HEK293 (cell line): Measurements from ENCODE around the gene ZSCAN5B.
"Not testable (repeated sequence)": the region's sequence is repeated elsewhere in the genome, so short reads cannot be mapped to it uniquely, and the experiment has no call there.

Source experiments
- CTCF ChIA-PET: fragments of 350-600 bp; formaldehyde crosslinking; extraction: SDS; loops from one replicate; lab custom pipeline; 2021; ENCODE audit warnings: antibody characterized with exemption; lab: Yijun Ruan, JAX
- POLR2A ChIA-PET: fragments of 300-600 bp; formaldehyde crosslinking; extraction: SDS; loops from one replicate; lab custom pipeline; 2020; ENCODE audit warnings: antibody characterized with exemption, inconsistent platforms; lab: Yijun Ruan, JAX
- H3K27ac ChIP-seq: fragments of 200-500 bp; sonication (Bioruptor generic); 2 replicates; pipeline ENCODE4 v1.5.1; 2014; ENCODE audit warnings: low read depth, low read length, control low read depth, inconsistent platforms; ENCODE audit errors: extremely low read depth
- H3K36me3 ChIP-seq, 2 experiments: fragments of 200-500 bp in 1 of 2; sonication (Bioruptor generic) in 1 of 2; 1 replicate in 1 of 2; 2 replicates in 1 of 2; pipeline ENCODE4 v1.5.1; 2014 to 2017; ENCODE audit warnings: inconsistent platforms in 2 of 2, low read length in 2 of 2; ENCODE audit not compliant: control insufficient read depth in 2 of 2, insufficient read depth in 1 of 2
- H3K4me1 ChIP-seq: fragments of 200-500 bp; sonication (Bioruptor generic); 2 replicates; pipeline ENCODE4 v1.5.1; 2014; ENCODE audit warnings: mild to moderate bottlenecking, low read length, inconsistent platforms; ENCODE audit not compliant: control insufficient read depth, insufficient read depth
- H3K4me3 ChIP-seq: 2 replicates; pipeline ENCODE4 v1.5.1; 2011; ENCODE audit warnings: low read depth, mild to moderate bottlenecking, control low read depth, low read length, moderate library complexity
- H3K9me3 ChIP-seq: fragments of 200-500 bp; sonication (Bioruptor generic); 2 replicates; pipeline ENCODE4 v1.5.1; 2014; ENCODE audit warnings: low read depth, low read length, inconsistent platforms; ENCODE audit not compliant: control insufficient read depth, insufficient read depth
- KLF10 ChIP-seq: fragments of 450-650 bp; IDR thresholded peaks from 2 replicates; pipeline ENCODE4 v1.5.1; 2018; ENCODE audit warnings: missing biosample characterization, mild to moderate bottlenecking, missing genetic modification characterization
- MZF1 ChIP-seq: fragments of 450-650 bp; formaldehyde crosslinking; IDR thresholded peaks from 2 replicates; pipeline ENCODE4 v1.5.1; 2017; ENCODE audit warnings: missing biosample characterization, missing genetic modification characterization, borderline replicate concordance
- ZNF10 ChIP-seq: fragments of 450-650 bp; formaldehyde crosslinking; IDR thresholded peaks from 2 replicates; pipeline ENCODE4 v1.5.1; 2017; ENCODE audit warnings: missing biosample characterization, missing genetic modification characterization
- ZNF350 ChIP-seq: fragments of 450-650 bp; formaldehyde crosslinking; IDR thresholded peaks from 2 replicates; pipeline ENCODE4 v1.5.0; 2017; ENCODE audit warnings: missing biosample characterization, mild to moderate bottlenecking, missing genetic modification characterization
- ZNF623 ChIP-seq: fragments of 450-650 bp; formaldehyde crosslinking; IDR thresholded peaks from 2 replicates; pipeline ENCODE4 v1.5.1; 2016; ENCODE audit warnings: missing biosample characterization, missing genetic modification characterization
- ZNF670 ChIP-seq: fragments of 450-650 bp; formaldehyde crosslinking; IDR thresholded peaks from 2 replicates; pipeline ENCODE4 v1.5.1; 2016; ENCODE audit warnings: missing biosample characterization, missing genetic modification characterization, low read depth
- ZSCAN16 ChIP-seq: fragments of 450-650 bp; formaldehyde crosslinking; IDR thresholded peaks from 2 replicates; pipeline ENCODE4 v1.5.1; 2016; ENCODE audit warnings: missing biosample characterization, missing genetic modification characterization
- TF ChIP-seq, protein P1 (sequence below): fragments of 450-650 bp; formaldehyde crosslinking; conservative IDR thresholded peaks from 2 replicates; pipeline ENCODE4 v1.5.1; 2016; ENCODE audit warnings: low read depth, missing biosample characterization, missing genetic modification characterization
- TF ChIP-seq, protein P2 (sequence below): sonication (generic); formaldehyde crosslinking; IDR thresholded peaks from 2 replicates; pipeline ENCODE4 v1.8.1; 2022; ENCODE audit warnings: mild to moderate bottlenecking, moderate library complexity, missing genetic modification reagents
- TF ChIP-seq, protein P3 (sequence below): fragments of 450-650 bp; formaldehyde crosslinking; IDR thresholded peaks from 2 replicates; pipeline ENCODE4; 2016; ENCODE audit warnings: missing biosample characterization, missing genetic modification characterization
- TF ChIP-seq, protein P4 (sequence below): fragments of 450-650 bp; formaldehyde crosslinking; IDR thresholded peaks from 2 replicates; pipeline ENCODE4 v1.5.1; 2016; ENCODE audit warnings: missing biosample characterization, missing genetic modification characterization, low read depth
- TF ChIP-seq, protein P5 (sequence below): fragments of 450-650 bp; formaldehyde crosslinking; IDR thresholded peaks from 2 replicates; pipeline ENCODE4 v1.5.1; 2017; ENCODE audit warnings: missing biosample characterization, mild to moderate bottlenecking, missing genetic modification characterization, moderate library complexity

The ZSCAN5B gene

DNA sequence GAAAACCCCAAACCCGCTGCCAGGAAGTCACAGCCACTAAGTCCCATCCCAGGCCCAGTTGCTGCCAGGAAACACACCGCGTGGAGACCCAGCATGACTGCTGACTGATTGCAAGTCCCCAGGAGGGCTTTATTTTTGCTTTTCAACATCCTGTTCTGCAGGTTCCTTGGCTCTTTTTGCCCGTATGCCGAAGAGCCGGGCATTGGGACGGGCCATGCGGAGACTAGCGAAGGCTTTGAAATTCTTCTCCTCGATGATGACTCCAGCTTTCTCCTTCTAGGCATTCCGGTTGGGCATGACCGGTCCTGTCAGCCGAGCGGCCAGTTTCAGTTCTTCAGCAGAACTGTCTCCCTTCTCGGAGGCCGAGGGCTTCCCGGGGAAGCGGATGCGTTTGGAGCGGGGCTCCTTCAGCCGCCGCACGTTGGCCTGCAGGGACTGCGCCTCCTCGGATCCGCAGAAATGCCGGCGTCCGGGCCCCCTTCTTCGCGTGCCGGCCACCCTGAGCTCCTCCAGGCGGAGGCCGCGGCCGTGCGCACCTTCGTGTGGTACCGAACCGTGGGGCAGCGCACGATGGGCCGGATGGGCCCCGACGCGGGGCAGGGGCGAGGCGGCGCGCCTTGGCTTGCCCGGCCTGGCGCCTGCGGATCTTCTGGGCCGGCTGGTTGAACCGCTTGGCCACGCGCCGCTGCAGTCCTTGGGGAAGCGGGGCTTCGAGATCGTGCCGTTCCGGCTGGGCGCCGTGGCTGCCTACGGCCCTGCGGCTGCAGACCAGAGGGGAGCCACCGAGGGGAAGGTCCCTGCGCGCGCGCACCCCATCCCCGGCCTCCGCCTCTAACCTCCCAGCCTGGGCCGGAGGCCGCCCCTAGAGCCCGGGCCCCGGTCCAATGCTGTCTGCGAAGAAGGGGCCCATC lies 19.7 kb upstream of the ZSCAN5B start (continued):
- TF ChIP-seq, protein P1, sequence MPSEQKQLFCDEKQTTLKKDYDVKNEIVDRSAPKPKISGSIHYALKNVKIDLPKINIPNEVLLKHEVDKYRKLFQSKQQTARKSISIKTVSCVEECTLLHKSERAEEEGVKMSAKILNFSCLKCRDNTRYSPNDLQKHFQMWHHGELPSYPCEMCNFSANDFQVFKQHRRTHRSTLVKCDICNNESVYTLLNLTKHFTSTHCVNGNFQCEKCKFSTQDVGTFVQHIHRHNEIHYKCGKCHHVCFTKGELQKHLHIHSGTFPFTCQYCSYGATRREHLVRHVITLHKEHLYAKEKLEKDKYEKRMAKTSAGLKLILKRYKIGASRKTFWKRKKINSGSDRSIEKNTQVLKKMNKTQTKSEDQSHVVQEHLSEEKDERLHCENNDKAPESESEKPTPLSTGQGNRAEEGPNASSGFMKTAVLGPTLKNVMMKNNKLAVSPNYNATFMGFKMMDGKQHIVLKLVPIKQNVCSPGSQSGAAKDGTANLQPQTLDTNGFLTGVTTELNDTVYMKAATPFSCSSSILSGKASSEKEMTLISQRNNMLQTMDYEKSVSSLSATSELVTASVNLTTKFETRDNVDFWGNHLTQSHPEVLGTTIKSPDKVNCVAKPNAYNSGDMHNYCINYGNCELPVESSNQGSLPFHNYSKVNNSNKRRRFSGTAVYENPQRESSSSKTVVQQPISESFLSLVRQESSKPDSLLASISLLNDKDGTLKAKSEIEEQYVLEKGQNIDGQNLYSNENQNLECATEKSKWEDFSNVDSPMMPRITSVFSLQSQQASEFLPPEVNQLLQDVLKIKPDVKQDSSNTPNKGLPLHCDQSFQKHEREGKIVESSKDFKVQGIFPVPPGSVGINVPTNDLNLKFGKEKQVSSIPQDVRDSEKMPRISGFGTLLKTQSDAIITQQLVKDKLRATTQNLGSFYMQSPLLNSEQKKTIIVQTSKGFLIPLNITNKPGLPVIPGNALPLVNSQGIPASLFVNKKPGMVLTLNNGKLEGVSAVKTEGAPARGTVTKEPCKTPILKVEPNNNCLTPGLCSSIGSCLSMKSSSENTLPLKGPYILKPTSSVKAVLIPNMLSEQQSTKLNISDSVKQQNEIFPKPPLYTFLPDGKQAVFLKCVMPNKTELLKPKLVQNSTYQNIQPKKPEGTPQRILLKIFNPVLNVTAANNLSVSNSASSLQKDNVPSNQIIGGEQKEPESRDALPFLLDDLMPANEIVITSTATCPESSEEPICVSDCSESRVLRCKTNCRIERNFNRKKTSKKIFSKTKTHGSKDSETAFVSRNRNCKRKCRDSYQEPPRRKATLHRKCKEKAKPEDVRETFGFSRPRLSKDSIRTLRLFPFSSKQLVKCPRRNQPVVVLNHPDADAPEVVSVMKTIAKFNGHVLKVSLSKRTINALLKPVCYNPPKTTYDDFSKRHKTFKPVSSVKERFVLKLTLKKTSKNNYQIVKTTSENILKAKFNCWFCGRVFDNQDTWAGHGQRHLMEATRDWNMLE: no peak
- TF ChIP-seq, protein P2, sequence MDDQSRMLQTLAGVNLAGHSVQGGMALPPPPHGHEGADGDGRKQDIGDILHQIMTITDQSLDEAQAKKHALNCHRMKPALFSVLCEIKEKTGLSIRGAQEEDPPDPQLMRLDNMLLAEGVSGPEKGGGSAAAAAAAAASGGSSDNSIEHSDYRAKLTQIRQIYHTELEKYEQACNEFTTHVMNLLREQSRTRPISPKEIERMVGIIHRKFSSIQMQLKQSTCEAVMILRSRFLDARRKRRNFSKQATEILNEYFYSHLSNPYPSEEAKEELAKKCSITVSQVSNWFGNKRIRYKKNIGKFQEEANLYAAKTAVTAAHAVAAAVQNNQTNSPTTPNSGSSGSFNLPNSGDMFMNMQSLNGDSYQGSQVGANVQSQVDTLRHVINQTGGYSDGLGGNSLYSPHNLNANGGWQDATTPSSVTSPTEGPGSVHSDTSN: 0 out of 2 replicates have a peak, but pooled peaks have one; percentile 36

DNA sequence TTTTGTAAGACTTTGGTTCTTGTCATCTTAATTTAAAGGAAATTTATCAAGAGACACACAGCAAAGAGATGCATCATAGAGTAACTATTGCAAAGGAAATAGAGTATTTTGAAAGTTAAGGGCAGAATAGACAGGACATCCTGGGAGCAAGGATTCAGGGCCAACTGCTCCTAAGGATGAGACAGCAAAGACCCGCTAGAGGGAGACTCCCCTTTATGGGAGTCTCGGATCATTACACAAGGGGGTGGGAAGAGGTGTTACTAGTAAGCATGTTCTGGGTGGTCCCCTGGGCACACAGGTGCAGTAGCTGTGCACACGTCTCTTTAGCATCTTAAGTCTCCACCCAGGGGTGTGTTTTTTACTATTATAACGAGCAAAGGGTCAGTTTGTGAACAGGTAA lies 14.1 kb upstream of the ZSCAN5B start:
- ChIA-PET POLR2A (no interaction called here), CTCF (no interaction called here)
- no peaks in the 10 kb centered on the region for H3K9me3 ChIP-seq
- H3K36me3 ChIP-seq: no peaks in the 10 kb centered on the region
- TF ChIP-seq MZF1: no peak
- no peak for TF ChIP-seq ZNF350 (tag by site-specific recombination)
- TF ChIP-seq KLF10 (tag by site-specific recombination): no peak
- TF ChIP-seq ZSCAN16: no peak
- TF ChIP-seq, protein P3, sequence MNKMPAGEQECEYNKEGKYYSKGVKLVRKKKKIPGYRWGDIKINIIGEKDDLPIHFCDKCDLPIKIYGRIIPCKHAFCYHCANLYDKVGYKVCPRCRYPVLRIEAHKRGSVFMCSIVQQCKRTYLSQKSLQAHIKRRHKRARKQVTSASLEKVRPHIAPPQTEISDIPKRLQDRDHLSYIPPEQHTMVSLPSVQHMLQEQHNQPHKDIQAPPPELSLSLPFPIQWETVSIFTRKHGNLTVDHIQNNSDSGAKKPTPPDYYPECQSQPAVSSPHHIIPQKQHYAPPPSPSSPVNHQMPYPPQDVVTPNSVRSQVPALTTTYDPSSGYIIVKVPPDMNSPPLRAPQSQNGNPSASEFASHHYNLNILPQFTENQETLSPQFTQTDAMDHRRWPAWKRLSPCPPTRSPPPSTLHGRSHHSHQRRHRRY (tag by site-specific recombination): no peak
- TF ChIP-seq, protein P4, sequence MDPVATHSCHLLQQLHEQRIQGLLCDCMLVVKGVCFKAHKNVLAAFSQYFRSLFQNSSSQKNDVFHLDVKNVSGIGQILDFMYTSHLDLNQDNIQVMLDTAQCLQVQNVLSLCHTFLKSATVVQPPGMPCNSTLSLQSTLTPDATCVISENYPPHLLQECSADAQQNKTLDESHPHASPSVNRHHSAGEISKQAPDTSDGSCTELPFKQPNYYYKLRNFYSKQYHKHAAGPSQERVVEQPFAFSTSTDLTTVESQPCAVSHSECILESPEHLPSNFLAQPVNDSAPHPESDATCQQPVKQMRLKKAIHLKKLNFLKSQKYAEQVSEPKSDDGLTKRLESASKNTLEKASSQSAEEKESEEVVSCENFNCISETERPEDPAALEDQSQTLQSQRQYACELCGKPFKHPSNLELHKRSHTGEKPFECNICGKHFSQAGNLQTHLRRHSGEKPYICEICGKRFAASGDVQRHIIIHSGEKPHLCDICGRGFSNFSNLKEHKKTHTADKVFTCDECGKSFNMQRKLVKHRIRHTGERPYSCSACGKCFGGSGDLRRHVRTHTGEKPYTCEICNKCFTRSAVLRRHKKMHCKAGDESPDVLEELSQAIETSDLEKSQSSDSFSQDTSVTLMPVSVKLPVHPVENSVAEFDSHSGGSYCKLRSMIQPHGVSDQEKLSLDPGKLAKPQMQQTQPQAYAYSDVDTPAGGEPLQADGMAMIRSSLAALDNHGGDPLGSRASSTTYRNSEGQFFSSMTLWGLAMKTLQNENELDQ: no peak
- no peak for TF ChIP-seq ZNF10 (tag by site-specific recombination)
- TF ChIP-seq ZNF670 (tag by site-specific recombination): no peak
- no peak for TF ChIP-seq ZNF623 (tag by site-specific recombination)
- TF ChIP-seq, protein P5, sequence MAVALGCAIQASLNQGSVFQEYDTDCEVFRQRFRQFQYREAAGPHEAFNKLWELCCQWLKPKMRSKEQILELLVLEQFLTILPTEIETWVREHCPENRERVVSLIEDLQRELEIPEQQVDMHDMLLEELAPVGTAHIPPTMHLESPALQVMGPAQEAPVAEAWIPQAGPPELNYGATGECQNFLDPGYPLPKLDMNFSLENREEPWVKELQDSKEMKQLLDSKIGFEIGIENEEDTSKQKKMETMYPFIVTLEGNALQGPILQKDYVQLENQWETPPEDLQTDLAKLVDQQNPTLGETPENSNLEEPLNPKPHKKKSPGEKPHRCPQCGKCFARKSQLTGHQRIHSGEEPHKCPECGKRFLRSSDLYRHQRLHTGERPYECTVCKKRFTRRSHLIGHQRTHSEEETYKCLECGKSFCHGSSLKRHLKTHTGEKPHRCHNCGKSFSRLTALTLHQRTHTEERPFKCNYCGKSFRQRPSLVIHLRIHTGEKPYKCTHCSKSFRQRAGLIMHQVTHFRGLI (tag by site-specific recombination): no peak
- TF ChIP-seq, all 188 proteins: peak for 0
- no peak overlapping the region for H3K27ac ChIP-seq
- H3K4me3 ChIP-seq: no peak overlapping the region
- no peaks in the 10 kb centered on the region for H3K4me1 ChIP-seq

DNA sequence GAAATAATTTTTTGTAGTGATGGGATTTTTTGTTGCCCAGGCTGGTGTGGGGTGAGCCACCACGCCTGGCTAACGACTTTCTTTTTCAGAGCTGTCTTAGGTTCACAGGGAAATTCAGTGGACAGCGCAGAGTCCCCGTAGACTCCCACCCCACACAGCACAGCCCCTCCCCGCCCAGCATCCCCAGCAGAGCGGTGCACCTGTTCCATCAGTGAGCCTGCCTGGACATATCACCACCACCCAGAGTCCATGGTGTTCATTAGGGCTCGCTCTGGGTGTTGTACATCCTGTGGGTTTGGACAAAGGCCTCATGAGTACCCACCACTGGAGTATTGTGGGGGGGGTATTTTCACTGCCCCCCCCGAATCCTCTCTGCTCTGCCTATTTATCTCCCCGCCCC lies 12.5 kb upstream of the ZSCAN5B start:
- POLR2A ChIA-PET, H3K9me3 ChIP-seq, H3K36me3 ChIP-seq, H3K27ac ChIP-seq, H3K4me1 ChIP-seq, H3K4me3 ChIP-seq: not testable (repeated sequence)
- CTCF ChIA-PET: interaction anchor here (0.9 kb wide), 1 partner anchor 12 kb away, joined by 3 read pairs; no protein-coding TSS in a partner anchor
